ENCODE data around the gene CACNA2D2.

- TF ChIP-seq CTCF (IDR thresholded peaks at IDR 0.05; ENCODE audit: low read length) (no peak), EZH2 (IDR thresholded peaks at IDR 0.05; ENCODE audit: borderline replicate concordance, low read length) (no peak)
Observed at GRCh38 chr3:50506169-50506568, 2.7 kb upstream of the CACNA2D2 start.

All from OCI-LY1 (cell line).